Vagina (tissue), 2 donors: Measurements from ENCODE around the gene TEX264.

ENCODE experiments used
- CTCF ChIP-seq, 3 experiments: fragments of 450-650 bp in 2 of 3; fragments of 200-600 bp in 1 of 3; sonication (generic) in 1 of 3; IDR thresholded peaks; one replicate each; pipeline ENCODE4 v1.5.1; 2017 to 2019; ENCODE audit warnings: antibody characterized with exemption in 3 of 3, mild to moderate bottlenecking in 2 of 3, moderate library complexity in 2 of 3
- POLR2A ChIP-seq, 2 donors: fragments of 450-650 bp; IDR thresholded peaks; one replicate each; pipeline ENCODE4 v1.6.1; 2017; ENCODE audit warnings: antibody characterized with exemption in 2 of 2, mild to moderate bottlenecking in 2 of 2, moderate library complexity in 2 of 2
- POLR2AphosphoS5 ChIP-seq, 2 donors: sonication (generic); formaldehyde crosslinking; IDR thresholded peaks; one replicate each; pipeline ENCODE4 v1.9.0; 2017; ENCODE audit warnings: antibody characterized with exemption in 2 of 2, mild to moderate bottlenecking in 2 of 2, low read depth in 1 of 2; ENCODE audit not compliant: insufficient read depth in 1 of 2

GRCh38 chr3:51682526-51682925 lies 11.5 kb downstream of the TEX264 start:
- TF ChIP-seq CTCF (IDR thresholded peaks at IDR 0.05) (no peak), POLR2A (IDR thresholded peaks at IDR 0.05) (no peak), POLR2AphosphoS5 (IDR thresholded peaks at IDR 0.05; ENCODE audit: insufficient read depth in 1 of 2, low read depth in 1 of 2) (no peak)
